NCI-H128 (cell line): ENCODE results near the gene SMLR1.

Source experiments
- DNase-seq: peaks from one replicate; lab custom pipeline; 2025; ENCODE audit not compliant: unreplicated experiment; lab: John Stamatoyannopoulos, UW

SMLR1 gene

DNA sequence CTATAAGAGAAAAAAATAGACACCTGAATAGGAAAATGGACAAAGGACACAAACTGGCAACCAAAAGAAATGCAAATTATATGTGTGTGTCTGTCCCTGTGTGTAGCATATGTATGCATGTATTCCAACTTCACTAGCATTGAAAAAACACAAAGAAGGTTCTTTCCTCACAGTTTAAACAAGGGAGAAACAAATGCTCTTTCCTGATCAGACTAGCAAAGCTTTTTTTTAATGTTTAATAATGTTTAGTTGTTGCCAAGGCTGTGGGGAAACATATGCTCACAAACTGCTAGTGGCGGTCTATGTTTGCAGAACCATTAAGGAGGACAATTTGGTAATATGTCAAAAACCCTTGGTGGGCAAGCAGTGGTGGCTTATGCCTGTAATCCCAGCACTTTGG is 22.4 kb downstream of the SMLR1 start:
- no peak for DNase-seq

DNA sequence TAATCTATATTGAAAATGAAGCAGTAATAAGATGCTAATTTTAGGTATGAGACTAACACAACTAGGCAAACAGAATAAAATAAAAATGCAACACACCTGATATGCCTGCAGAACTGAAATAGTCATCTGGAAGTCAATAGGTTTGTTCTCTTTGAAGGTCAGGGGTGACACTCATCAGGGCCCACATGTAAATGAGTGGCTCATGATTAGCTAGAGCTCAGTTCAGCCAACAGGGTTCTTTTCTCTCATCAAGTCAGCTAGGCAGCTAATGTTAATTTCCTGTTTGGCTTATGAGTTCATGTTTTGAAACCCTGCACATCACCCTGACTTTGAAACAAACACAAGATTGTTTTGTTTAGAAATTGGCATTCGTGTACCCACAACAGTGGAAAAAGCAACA is 23.8 kb downstream of the SMLR1 start:
- no peak for DNase-seq

DNA sequence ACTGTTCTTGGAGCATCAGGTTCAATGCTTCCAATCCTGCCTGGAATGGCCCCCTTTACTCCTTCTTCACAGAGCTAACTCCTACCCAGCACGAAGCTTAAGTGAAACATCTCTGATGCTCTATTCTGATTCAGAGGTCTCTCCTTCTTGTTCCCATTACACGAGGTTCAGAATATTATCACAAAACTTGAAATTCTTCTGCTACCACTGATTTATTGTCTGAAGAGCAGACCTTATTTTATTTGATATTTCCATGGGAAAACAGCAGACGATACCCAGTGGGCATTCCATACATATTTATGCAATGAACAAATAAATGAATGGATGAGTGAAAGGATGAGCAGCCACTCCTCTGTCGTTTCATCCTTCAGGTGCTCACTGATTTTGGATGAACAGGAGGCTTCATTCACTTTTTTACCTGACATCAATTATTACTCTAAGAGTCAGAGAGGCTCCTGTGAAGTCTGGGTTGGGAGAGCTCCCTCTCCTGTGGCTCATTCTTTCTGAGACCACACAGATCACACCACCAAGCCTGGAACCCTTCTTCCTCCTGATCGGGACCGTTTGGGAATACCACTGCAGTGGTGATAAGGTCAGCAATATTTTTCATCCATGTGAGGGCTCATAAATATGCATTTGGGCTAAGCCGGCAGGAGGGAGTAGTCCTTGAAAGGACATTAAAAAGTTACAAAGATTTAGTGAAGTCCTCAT is 25.8 kb downstream of the SMLR1 start:
- no peak for DNase-seq

DNA sequence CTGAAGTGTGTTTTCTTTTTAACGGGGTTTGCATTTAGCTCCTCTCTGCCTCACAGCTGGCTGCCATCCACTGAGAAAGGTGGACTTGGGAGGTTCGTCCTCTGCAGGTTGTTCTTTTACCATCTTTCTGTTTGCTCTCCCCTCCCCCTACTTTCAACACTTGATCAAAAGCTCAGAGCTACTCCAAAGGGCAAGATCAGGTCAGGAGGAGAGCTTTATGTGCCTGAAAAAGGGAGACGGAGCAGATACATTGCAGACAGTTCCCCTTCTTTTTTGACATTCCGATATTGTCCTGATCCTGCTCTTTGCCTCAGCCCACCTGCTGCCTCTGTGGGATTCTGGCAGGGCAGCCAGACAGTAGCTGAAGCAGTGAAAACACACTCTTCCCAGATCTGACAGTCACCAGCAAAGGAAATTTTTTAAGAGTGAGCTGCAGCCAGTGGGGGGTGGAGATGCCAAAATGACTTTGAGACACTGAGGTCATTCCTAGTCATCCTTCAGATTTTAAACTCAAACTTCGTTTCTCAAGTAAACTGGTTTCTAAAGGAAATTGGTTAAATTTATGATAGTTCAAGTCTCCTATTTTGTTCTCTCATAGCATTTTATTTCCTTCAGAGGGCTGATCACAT is 26.5 kb downstream of the SMLR1 start:
- DNase-seq = no peak

DNA sequence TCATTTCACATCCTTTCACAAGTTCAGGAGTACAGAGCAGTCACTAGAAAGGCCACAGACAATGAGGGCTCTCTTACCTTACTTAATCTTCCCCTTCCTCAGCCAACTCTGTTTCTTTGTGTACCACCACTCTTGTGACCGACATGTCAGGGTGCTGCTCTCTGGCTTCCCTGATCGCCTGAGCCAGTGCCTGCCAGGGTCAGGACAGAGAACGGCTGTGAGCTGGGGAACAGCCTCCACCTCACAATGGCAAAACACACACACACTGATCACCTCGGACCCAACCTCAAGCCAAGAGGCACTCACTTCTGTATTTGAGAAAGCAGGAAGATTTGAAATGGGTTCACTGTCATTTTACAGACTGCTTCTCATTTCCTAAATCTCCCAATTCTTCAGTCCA is 30.8 kb downstream of the SMLR1 start:
- DNase-seq = no peak

DNA sequence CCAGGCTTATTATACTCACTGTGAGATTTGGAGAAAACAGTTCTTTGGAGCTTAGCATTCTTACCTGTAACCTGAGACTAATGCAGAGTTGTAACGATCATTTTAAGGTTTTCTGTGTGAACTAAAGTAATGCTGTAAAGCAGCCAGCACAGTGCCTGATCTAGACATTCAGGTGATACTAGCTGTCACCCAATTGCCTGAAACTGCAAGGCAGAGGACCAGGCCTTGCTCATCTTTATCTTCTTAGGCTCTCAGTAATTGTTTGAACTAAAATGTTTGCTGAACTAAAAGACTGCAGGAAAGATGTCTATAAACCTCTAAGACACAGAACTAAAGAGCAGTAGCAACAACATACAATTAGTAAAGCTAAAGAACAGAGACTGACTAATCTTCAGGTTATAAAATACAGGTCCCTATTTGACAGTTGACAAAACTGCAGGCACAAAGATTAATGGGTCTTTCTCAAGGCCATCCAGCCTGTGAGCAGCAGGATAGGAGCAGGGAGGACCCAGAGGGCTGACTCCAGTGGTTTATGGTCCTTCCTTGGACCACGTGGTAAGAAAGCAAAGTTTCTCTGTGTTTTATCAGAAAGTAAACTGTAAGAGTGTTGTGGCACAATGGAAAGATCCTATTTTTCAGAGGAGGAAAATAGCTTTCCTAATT is 31.4 kb downstream of the SMLR1 start:
- no peak for DNase-seq

DNA sequence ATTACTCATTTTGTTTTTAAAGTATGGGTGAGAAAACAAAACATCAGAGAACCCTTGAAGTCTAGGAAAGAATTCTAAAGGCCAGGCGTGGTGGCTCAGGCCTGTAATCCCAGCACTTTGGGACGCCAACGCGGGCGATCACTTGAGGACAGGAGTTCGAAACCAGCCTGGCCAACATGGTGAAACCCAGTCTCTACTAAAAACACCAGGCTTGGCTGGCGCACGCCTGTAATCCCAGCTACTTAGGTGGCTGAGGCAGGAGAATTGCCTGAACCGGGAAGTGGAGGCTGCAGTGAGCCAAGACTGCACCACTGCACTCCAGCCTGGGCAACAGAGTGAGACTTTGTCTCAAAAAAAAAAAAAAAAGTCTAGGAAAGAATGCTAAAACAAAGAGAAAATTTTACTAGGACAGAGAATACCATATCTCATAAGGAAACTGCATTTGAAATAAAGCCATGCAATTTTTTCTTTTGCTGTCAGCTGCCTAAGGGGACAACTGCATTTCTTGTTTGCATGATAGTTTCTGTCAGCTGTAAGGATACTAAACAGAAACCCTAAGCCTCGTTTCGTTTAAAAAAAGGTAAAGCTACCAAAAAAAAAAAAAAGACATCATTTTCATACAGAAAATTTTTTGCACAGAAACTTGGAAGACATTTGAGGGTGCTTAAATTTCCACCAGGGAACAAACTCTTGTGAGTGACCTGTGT is 32.1 kb downstream of the SMLR1 start:
- no peak for DNase-seq

DNA sequence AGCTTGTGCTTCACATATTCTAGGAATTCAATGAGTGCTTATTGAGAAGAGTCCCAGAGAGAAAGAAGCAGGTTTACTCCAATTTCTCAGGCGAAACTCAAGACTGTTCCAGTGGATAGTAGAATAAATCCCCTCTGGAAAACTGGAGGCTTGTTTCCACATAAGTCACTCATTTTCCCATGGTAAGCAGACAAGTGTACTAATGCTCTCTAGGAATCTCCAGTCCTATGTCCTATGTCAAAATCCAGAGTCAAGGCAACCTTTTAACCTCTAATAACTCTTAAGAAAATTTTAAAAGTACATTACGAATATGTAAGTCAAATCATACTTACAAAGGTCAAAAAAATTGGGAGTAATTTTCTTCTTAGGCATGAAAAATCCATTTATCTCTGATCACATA is 35.2 kb downstream of the SMLR1 start:
- DNase-seq = no peak

DNA sequence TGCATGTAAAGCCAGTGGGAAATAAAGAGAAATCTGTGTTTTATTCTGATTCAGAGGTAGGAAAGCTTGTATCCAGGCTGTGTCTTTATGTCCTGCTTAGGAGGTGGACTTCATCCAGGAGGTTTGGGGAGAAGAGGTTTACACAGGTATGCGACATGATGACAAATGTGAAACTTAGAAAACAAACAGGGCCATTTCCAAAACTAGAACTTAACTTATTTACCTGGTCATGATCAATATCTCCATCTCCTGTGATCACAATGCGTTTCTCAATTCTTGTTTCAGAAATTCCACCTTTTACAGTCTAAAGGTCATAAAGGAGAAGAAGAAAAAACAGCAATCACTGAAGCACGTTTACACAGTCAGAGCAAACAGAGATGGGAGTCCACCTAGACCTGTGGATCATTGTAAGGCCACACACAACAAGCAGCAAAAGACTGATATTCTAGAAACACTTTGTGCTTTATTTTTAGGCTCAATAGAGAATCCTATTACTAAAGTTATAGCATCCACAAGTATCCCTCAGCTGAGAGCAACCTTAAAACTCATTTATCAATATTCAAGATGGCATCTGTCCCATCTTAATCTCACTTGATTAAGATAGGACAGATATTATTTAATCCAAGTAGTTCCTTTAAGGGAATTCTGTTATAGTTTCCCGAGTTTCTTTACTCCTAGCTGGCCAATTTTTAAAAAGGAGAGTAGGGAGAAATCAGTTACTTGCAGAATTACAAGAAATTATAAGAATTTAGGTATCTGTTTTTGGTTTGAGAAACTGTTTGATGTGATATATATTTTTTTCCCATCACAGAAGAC is 36.4 kb downstream of the SMLR1 start:
- no peak for DNase-seq

DNA sequence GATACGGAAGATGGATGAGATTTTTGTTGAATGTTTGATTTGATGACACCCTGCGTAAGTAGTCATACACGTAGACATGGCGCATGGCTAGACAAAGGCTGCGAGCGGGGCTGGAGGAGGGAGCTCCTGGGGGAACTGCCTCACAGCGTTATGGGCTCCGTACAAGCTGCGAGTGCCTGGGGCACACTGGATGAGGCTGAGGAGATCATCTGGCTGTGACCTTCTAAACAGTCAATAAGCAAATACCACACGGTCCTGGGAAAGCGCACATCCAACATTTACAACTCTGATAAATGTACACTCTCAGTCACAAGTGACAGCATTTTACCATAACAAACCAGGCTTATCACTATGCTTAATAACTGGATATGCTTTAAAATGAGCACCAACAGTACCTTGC is 37.1 kb downstream of the SMLR1 start:
- no peak for DNase-seq

DNA sequence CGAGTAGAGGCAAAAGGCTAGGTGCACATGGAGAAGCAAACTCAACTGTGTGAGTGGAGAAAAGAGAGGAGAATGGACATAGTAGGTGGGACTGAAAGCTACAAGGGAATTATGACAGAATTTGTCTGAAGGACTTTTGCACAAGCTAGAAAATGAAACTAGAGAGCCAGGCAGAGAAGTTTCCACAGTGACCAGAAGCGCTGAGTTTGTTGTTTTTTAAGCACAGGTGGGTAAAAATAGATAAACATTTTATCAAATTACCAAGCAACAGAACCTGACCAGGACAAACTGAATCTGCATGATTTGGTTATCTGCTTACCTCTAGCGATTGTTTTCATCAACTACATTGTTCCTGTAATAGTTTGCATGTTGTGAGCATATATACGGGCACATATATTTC is 38.6 kb downstream of the SMLR1 start:
- DNase-seq = no peak

DNA sequence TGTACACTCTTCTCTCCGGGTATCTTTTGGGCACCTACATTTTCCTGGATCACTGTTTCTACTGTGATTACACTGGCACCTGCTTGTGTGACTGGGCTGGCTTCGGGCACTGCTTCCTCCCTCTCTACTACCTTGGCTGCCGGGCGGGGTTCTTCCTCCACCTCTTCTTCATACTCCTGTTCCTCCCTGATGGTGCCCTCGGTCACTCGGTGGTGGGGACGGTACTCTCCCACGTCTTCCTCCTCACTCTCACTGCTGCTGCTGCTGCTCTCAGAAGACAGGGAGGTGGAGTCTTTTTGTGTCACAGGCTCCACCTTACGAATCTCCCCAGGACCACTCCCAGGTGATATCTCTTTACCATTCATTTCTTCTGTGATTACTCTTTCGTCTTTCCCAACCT is 42.5 kb downstream of the SMLR1 start:
- DNase-seq = no peak

DNA sequence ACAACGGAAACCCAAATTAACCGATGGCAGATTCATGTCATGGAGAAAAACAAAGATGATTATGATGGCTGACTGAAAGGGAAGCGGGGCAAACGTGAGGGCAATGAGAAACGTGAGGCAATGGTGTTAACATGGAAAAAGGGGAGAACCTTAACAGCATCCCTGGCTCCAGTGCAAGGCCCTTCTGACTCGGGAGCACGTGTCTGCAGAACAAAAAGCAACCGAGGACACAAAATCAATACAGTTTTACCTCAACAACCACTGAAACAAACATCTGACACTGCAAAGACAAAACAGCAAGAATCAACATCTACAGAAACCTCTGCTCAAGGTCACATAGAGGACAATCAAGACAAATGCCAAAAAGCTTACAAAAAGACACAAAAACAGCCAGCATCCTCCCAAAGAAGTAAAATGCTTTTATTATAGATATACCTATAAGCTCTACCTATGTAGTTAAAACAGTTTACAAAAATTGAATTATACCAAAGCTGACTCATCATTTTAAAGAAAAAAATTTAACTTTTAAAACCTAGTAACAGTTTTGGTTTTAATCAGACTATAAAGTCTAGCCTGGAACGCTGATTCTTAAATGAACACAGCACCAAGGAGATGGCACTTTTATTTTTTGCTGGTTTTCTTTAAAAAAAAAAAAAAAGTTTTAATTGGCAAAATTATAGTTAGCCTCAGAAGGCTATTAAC is 43.1 kb downstream of the SMLR1 start:
- no peak for DNase-seq

DNA sequence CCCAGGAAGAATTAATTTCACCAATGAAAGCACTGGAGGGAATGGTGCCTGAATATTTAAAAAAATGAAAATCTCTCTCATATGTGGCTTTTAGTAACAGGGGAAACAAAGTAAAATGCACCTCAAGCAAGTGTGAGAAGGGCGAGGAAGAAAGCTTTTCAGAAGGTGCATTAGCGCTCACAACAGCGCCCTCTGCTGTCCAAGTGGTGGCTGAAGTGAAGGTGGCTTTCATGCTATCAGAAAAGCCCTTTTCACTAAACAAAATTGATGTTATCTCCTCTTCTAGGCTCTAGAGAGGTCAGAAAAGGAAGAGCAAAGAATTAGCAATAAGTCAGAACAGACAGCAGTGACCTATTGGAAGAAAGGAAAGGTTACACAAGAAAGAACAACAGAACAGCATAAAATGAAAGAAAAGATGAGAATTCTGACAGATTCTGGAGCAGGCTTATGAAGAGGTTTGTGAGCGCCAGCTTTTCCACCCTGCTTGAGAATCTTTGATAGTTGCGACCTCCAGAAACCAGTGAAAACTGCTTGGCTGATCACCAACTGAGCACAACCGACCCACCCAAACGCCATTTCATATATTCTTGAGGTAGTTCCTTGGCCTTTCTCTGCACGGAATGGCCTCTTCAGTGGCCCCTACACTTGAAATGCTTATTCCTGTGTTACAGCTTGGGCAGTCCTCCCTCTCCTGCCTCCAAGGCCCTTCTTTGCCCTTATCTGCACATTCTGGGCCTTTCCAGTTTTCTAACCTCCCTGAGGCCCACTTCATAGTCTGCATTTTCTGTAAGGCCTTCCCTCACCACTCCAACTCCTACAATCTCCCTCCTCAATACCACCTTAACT is 45.3 kb downstream of the SMLR1 start:
- DNase-seq = no peak

DNA sequence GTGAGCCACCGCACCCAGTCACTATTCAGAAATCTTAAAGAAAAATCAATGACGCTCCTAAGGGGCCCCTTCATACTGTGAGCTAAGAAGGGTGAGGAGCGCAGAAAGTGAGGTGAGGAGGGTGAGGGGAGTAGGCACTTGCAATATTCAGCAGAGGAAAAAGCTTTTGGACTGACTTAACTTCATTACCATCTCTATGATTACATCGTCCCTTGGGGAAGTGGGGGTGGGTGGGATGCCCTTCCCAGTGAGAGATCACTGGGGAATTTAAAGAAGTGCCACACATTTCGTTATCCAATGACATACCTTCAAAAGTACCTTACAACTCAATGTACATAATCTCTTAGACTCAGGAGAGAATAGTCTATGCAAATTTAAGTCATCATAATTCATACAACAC is 46.5 kb downstream of the SMLR1 start:
- no peak for DNase-seq

DNA sequence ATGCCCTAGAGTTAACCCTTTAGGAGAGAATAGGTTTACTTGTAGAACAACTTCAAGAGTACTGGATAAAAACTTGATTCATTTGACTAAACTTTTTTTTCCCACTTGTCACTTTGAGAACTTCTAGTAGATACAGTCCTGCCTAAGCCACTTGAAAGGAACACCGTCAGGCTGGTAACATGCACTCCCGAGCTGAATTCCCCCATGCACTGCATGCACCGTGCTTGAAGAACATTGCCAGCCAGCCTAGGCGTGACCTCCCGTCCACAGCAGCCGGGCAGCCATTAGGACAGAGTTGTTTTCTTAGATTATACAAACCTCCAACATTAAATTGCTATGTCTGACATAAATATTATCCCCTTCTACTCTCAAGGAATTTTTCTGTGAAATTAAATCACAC is 52.6 kb downstream of the SMLR1 start:
- no peak for DNase-seq

DNA sequence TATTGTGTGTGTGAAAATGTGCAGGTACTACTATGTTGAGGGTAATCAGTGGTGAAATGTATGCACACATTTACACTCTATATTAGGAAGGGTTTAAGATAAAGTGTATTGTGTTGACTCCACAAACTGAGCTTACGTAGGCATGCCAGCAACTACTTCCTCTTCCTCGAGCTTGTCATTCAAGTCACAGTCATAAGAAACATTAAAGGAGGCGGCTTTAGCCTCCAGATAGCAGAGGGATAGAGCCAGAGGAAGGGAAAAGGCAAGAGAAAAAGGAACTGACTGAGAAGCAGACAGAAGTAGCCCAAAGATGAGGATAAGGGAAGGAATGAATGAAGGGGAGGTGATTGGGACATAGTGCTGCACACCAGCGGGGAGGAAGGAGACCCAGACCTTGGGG is 55.2 kb downstream of the SMLR1 start:
- no peak for DNase-seq

DNA sequence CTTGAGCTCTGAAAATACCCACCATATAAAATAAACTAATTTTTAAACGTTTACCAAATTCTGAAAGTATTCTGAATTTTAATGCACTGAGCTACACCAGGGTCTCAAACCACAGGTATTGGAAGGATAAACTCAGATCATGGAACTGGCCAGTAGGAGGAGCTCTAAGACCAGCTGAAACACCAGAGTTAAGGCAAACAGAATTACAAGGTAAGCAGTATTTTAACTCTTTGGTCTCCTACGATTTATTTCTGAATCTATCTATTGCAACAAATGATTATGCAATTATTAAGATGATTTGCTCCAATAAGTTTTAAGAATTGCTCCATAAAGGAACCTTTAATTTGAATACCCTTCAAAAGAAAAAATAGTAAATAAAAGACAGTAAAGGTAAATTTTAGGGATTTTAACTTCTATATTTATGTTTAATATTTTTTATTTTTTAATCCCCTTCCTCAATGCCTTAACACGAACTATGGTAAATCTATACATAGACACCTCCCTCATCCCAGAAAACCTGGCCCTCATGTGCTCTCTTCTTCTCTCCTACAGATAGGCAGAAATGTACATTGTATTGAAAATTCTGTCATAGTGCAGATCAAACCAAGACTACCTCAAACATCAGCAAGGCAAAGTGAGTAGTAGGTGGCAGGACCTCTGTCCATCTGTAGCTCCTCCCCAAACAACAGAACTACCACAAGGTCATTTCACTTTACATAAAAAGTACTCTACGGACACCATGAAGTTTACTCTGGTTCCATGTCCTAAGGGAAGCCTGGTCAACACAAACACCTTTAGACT is 58.4 kb downstream of the SMLR1 start:
- DNase-seq = peak; percentile 32
